DMS79 (cell line): ENCODE measurements around the gene PLA2G2D.

Experiments used
- DNase-seq: peaks from one replicate; lab custom pipeline; 2025; lab: John Stamatoyannopoulos, UW

PLA2G2D gene

GRCh38 chr1:20119347-20119746 is at the start of gene PLA2G2D:
Gene PLA2G2D, minus strand, starts transcription at chr1:20119536. Its CDS starts 38 bp downstream, at chr1:20119498.
- no peak for DNase-seq

- DNase-seq: no peak
These were observed 49.5 kb upstream of the PLA2G2D start for GRCh38 chr1:20168564-20169491.

DNA sequence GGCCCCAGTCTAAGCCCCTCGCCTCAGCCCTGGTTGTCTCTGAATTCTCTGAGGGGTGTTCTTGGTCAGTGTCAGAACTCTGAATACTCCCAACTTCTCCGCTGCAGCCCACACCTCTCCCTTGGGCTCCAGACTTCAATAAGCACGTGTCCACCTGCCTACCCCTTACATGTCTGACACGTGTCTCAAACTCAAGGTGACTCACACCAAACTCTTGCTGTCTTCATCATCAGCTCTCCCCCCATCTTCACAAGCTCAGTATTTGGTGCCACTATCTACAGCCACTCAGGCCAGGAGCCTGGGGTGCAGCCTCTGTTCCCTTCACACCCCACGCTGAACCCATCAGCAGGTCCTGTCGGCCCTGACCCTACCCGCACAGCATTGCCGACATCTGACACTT is 47.8 kb upstream of the PLA2G2D start:
- no peak for DNase-seq

DNA sequence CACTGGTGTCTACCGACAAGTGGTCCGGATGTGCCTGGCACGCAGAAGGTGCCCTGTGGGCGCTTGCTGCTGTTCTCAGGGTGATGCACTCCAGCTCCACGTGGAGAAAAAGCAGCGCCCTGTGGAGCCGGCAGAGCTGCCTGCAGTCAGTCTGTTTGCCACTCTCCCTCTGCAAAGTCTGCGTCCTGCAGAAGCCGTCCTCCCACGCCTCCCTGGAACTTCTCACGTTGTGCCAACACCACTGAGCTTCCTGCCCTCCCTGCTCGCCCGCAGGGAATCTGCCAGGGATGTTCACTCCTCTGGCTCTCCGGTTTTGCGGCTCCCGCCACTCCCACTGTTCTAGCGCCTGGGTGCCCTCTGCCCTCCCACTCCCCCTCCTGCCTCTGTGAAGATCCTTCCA is 46.7 kb upstream of the PLA2G2D start:
- DNase-seq: no peak

- DNase-seq: no peak
These were observed 46.2 kb upstream of the PLA2G2D start for GRCh38 chr1:20165522-20165951.

- DNase-seq: no peak
These were observed 45.4 kb upstream of the PLA2G2D start for GRCh38 chr1:20164694-20165202.

GRCh38 chr1:20160034-20160433 is 40.7 kb upstream of the PLA2G2D start:
- no peak for DNase-seq

DNA sequence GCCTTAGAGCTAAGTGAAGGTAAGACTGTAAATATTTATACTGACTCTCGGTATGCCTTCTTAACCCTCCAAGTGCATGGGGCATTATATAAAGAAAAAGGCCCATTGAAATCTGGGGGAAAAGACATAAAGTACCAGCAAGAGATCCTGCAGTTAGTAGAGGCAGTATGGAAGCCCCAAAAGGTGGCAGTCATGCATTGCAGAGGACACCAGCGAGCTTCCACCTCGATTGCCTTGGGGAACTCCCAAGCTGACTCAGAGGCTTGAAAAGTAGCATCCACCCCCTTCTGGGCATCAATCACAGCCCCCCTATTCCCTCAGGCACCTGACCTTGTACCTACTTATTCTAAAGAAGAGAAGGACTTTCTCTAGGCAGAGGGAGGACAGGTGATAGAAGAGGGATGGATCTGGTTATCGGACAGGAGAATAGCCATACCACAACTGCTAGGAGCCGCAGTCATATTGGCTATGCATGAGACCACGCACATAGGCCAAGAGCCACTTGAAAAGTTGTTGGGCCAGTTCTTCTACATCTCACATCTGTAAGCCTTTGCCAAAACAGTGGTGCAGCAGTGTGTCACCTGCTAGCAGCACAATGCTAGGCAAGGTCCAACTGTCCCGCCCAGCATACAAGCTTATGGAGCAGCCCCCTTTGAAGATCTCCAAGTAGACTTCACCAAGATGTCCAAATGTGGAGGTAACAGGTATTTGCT is 39.2 kb upstream of the PLA2G2D start:
- no peak for DNase-seq

- DNase-seq: no peak
These were observed 35.0 kb upstream of the PLA2G2D start for GRCh38 chr1:20154301-20154831.

GRCh38 chr1:20153000-20153418 is 33.7 kb upstream of the PLA2G2D start:
- DNase-seq: no peak

DNA sequence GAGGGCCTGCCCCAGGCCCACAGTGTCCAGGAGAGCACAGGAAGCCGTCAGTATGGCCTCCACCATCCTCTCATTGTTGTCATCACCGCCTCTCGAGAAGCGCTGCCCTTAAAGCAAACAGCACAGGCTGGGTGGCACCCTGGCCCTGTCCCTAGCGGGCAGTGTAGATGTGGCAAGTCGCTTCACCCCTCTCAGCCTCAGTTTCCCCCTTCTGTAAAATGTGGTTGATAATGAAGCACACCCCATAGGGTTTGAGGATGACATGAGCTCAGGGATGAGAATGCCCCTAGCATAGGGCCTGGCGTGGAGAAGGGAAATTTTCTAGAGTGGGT is 33.2 kb upstream of the PLA2G2D start:
- DNase-seq: no peak

DNA sequence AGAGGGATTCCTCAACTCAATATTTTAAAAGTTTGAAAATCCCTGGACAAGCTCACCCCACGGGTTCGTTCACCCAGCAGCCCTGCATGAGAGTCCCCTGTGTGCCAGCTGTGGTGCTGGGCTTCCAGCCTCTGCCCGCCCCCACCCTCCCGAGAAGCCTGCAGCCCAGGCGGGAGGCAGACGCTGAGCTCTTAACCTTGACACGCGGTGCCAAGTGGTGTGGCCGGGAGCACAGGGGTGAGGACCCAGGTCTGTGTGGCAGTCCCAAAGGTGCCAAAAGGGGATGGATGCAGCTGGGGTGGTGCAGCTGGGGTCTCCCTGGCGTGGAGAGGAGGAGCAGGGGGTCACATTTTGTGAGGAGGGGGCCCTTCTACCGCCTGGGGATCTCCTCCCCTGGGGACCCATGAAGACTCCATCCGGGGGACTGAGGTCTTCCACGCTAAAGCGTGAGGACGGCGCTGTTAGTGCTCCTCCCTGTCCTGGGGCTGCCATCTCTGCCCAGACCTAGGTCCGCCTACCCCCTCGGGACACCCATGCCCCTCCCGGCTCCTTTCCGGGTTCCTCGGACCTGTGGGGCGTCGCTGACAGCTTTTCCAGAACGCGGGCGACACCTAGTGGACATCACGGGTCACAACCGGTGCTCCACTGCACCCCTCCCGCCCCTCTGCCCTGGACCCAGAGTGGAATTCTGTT is 32.7 kb upstream of the PLA2G2D start:
- DNase-seq: peak; percentile 47

GRCh38 chr1:20150969-20151368 is 31.6 kb upstream of the PLA2G2D start:
- DNase-seq: no peak

GRCh38 chr1:20150326-20150705 is 31.0 kb upstream of the PLA2G2D start:
- DNase-seq: no peak

- no peak for DNase-seq
These were observed 30.4 kb upstream of the PLA2G2D start for GRCh38 chr1:20149601-20150325.

DNA sequence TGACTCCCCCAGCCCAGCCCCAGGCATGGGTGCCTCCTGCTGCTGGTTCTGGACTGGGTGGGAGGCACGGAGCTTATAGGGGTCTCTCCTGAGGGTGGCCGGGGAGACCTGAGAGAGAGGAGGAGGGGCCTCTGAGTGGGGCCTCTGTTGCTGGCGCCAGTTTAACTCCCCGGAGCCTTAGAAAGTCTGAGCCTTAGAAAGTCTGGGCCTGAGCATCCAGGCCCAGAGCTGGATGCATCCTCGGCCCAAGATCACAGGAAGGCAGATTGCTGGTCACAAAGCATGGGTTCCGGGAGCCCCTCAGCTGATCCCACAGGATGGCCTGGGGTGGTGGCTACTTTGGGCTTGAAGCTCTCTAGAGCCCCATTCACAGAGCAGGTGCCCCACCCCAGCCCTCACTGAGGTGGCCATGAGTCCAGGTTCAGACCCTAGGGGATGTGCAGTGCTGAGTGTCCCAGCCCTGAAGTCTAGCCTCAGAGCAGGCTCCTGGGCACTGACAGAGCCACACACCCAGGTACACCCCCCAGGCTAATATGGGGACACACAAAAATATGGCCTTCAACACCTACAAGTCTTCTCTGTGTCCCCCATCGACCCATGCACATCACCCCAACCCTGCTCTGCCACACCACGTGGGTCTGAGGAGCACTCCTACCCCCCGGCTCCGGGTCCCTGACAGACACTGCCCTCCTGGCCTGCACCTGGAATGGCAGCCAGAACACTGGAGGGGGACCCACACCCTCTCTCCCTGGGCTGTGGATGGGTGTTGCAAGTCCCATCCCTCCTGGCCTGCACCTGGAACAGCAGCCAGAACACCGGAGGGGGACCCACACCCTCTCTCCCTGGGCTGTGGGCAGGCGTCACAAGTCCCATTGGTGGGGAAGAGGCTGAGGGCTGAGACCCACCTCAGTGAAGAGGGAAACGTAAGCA is 29.5 kb upstream of the PLA2G2D start:
- DNase-seq: no peak

- no peak for DNase-seq
These were observed 28.7 kb upstream of the PLA2G2D start for GRCh38 chr1:20147846-20148570.

GRCh38 chr1:20143734-20144565 is 24.6 kb upstream of the PLA2G2D start:
- DNase-seq: no peak

DNA sequence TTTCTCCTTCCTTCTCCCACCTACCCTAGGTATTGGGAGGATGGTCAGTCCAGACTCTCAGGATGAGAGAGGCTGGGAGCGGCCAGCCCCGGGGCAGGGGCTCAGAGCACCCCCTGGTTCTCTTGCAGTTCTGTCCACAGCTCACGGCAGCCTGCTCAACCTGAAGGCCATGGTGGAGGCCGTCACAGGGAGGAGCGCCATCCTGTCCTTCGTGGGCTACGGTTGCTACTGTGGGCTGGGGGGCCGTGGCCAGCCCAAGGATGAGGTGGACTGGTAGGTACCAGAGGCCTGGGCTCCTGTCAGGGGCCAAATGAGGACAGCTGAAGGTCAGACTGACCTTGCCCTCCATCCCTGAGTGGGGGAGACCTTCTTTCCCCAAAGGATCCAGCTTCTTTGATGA is 24.0 kb upstream of the PLA2G2D start:
- no peak for DNase-seq
